AG04450 (cell line): ENCODE results near the gene SALL3. TPM values are rescaled to one million over a fixed set of nuclear protein-coding genes. Genes with fewer than 3 reads are reported as not detected.

ENCODE experiments used
- CTCF ChIA-PET: fragments of 300-600, 350-600 bp; formaldehyde crosslinking; extraction: SDS; loops from one replicate; lab custom pipeline; 2022; ENCODE audit warnings: antibody characterized with exemption, inconsistent platforms; lab: Charles Lee
- POLR2A ChIA-PET: fragments of 350-600 bp; formaldehyde crosslinking; extraction: SDS; loops from one replicate; lab custom pipeline; 2021; ENCODE audit warnings: antibody characterized with exemption, inconsistent platforms; lab: Yijun Ruan, JAX
- DNase-seq: peaks from one replicate; pipeline ENCODE4 v3.0.0-alpha.2; 2011; ENCODE audit warnings: low read depth, low spot score
- H3K27ac ChIP-seq: one replicate; pipeline ENCODE4 v1.5.1; 2012; ENCODE audit warnings: low read depth, low read length, control low read depth
- H3K27me3 ChIP-seq: one replicate; pipeline ENCODE4 v1.6.0; 2012; ENCODE audit warnings: low read length; ENCODE audit not compliant: control insufficient read depth, insufficient read depth
- H3K4me3 ChIP-seq: 2 replicates; pipeline ENCODE4 v1.5.1; 2011; ENCODE audit warnings: mild to moderate bottlenecking, low read depth, low read length, control low read depth
- H3K9me3 ChIP-seq: 2 replicates; pipeline ENCODE4 v1.5.1; 2012; ENCODE audit warnings: low read length; ENCODE audit not compliant: control insufficient read depth, insufficient read depth
- polyA plus RNA-seq: library from polyadenylated mRNA; depleted of rRNA; stranded (reverse); fragments of >200 nt; gene quantifications from 2 replicates; pipeline ENCODE4 v1.2.3, GENCODE V29; 2011
- TF ChIP-seq, protein P1 (sequence below): IDR thresholded peaks from 2 replicates; pipeline ENCODE4 v1.5.1; 2011; ENCODE audit warnings: low read depth, low read length, control low read depth, inconsistent platforms

SALL3 gene
- polyA plus RNA-seq, 1 experiment: not detected

DNA sequence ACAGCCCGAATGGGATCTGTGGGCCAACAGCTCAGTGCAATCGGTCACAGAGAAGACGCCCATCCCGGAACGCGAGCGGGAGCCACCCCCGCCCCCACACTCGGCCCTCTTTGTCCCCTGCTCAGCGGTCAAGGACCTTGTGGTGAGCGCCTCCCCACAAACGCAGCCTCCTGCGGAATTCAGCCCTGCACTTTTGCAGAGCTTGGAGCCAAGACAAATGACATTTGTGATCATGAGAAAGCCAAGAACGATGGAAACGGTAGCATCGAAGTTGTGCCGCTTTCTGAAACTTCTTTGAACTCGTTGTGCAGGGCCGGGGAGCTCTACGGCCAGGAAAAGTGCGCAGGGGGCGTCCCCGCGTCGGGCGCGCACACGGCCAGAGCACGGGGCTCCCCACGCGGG lies 6.7 kb upstream of the SALL3 start:
- Histone ChIP-seq H3K4me3 (no peak overlapping the region), H3K9me3 (peaks cover 23% of the 10 kb centered on the region), H3K27ac (no peak overlapping the region), H3K27me3 (peaks cover 44% of the 10 kb centered on the region)
- TF ChIP-seq, protein P1, sequence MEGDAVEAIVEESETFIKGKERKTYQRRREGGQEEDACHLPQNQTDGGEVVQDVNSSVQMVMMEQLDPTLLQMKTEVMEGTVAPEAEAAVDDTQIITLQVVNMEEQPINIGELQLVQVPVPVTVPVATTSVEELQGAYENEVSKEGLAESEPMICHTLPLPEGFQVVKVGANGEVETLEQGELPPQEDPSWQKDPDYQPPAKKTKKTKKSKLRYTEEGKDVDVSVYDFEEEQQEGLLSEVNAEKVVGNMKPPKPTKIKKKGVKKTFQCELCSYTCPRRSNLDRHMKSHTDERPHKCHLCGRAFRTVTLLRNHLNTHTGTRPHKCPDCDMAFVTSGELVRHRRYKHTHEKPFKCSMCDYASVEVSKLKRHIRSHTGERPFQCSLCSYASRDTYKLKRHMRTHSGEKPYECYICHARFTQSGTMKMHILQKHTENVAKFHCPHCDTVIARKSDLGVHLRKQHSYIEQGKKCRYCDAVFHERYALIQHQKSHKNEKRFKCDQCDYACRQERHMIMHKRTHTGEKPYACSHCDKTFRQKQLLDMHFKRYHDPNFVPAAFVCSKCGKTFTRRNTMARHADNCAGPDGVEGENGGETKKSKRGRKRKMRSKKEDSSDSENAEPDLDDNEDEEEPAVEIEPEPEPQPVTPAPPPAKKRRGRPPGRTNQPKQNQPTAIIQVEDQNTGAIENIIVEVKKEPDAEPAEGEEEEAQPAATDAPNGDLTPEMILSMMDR: no peak
- ChIA-PET CTCF (no interaction called here), POLR2A (no interaction called here)
- DNase-seq: no peak

DNA sequence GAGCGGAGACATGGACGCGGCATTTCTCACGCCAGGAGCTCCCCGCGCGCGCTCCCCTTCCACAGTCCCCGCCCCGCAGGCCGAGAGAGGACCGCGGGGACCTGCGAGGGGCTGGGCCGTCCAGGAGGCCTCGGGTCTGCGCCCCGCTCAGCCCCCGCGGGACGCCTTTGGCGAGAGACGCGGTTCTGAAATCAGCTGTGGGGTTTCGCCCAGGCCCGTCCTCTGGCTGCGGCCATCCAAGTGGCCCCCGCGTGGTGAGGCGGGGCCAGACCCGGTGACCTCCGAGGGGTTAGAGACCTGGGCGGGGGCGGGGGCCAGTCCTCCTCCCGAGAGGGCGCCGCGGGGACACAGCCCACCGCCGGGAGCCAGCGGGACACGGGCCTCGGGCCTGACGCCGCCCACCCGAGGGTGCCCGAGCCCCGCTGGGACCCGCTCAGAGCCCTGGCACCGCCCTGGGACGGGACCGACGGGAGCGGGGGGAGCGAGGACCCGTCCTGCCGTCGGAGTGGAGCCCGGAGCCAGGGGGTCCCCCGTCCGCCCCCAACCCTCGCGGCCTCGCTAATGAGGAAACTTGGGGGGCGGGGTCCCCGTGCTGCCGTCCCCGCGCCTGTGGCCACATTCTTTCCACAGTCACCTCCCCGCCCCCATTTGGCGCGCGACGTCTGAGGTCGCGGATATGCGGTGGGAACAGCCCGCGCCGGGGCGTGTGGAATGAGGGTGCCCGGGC lies 6.1 kb upstream of the SALL3 start:
- Histone ChIP-seq H3K9me3 (peaks cover 23% of the 10 kb centered on the region), H3K4me3 (no peak overlapping the region), H3K27ac (no peak overlapping the region), H3K27me3 (peaks cover 46% of the 10 kb centered on the region)
- TF ChIP-seq, protein P1: no peak
- CTCF ChIA-PET: no interaction called here
- no peak for DNase-seq
- POLR2A ChIA-PET: no interaction called here

DNA sequence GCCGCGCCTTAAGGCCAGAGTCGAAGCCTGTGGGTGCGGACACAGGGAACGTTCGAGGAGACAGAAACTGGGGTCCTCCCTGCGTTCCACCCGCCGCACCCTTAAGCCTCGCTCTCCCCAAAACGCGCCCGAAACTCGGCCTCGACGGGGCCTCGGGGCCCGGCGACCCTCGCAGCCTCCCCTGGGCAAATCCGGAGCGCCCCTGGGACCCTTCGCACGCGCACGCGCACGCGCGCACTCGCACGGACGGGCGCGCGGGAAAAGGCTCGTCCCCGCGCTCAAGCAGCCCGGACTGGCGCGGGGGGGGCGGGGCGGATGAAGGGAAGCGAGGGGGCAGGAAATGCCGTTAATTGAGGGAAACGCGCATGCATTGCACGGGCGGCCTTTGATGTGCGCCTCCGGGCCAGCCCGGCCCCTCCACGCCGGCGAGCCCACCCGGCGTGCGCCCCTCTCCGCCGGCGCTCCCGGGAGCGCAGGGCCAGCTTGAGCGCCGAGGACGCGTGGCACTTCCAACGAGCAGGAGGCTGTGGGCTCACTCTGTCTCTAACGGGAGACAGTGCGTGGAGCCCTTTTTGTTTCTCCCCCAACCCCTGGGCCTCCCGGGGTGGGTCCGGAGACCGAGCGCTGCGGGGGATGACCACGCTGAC lies 5.4 kb upstream of the SALL3 start:
- Histone ChIP-seq H3K27me3 (peaks cover 46% of the 10 kb centered on the region), H3K27ac (no peak overlapping the region), H3K4me3 (no peak overlapping the region), H3K9me3 (peaks cover 22% of the 10 kb centered on the region)
- CTCF ChIA-PET: no interaction called here
- no peak for DNase-seq
- TF ChIP-seq, protein P1: no peak
- POLR2A ChIA-PET: no interaction called here

DNA sequence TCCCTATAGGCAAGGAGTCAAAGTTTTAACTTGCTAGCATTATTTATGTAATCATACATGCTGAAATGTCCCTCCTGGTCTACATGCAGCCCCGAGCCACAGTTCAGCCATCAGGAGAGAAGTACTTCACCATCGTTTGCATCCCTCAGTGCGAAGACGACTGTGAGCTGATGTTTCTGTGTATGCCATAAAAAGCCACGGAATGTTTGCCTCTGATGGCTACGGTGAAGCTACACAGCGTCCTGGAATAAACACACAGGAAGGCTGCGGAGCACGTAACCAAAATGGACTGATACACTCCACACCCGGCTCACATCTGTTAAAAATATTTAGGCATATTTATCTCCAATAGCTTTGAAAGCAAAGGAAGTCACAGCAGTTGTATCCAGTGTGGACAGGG lies 4.3 kb upstream of the SALL3 start:
- Histone ChIP-seq H3K9me3 (peaks cover 13% of the 10 kb centered on the region; the same call in 1 of the 2 replicates), H3K27me3 (peaks cover 46% of the 10 kb centered on the region), H3K27ac (no peak overlapping the region), H3K4me3 (no peak overlapping the region)
- CTCF ChIA-PET: interaction anchor here (0.6 kb wide), 1 partner anchor 11 kb away, joined by 3 read pairs; no protein-coding TSS in a partner anchor
- TF ChIP-seq, protein P1: no peak
- no peak for DNase-seq
- POLR2A ChIA-PET: no interaction called here

DNA sequence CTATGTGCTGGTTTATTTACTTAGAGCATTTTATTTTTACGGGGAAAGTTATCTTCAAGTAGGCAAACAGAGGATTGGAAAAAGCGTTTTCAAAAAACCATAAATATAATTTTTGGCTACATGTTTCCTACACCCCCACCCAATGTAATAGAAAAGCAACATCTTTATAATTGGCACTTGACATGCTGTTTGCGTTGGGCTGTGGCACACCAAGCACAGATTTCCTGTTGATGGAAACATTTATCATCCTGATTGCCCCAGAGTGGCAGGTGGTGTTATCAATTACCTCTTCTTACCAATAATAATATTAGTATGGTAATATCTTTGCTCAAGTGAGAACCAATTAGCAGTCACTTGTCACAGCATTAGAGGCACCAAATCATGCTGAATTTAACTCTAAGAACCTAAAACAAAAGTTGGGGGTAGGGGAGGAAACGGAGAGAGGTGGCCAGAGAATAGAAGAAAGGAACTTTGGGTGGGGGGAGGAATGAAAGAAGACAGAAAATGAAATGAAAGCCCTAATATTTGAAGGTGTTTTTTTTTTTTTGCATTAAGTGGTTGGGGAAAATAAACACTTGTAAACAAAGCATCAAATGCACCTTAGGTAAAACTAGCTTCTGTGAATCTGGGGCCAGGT lies 3.8 kb upstream of the SALL3 start:
- Histone ChIP-seq H3K27ac (no peak overlapping the region), H3K27me3 (peaks cover 47% of the 10 kb centered on the region), H3K4me3 (no peak overlapping the region), H3K9me3 (peaks cover 14% of the 10 kb centered on the region; the same call in 1 of the 2 replicates)
- ChIA-PET POLR2A (no interaction called here), CTCF (no interaction called here)
- no peak for DNase-seq
- TF ChIP-seq, protein P1: no peak
